GM20431 (cell line): ENCODE data around the gene LCAT.

Experiments
- in situ Hi-C: fragments of 300-500 bp; cut with MseI, MboI; formaldehyde crosslinking; loops from one replicate; pipeline ENCODE4 v1.15.0; 2020; ENCODE audit warnings: low sequenced_read_pairs; ENCODE audit not compliant: unreplicated experiment

The LCAT gene

GRCh38 chr16:67969254-67970039 is 25.5 kb upstream of the LCAT start:
- in situ Hi-C loops, result no loop called here

DNA sequence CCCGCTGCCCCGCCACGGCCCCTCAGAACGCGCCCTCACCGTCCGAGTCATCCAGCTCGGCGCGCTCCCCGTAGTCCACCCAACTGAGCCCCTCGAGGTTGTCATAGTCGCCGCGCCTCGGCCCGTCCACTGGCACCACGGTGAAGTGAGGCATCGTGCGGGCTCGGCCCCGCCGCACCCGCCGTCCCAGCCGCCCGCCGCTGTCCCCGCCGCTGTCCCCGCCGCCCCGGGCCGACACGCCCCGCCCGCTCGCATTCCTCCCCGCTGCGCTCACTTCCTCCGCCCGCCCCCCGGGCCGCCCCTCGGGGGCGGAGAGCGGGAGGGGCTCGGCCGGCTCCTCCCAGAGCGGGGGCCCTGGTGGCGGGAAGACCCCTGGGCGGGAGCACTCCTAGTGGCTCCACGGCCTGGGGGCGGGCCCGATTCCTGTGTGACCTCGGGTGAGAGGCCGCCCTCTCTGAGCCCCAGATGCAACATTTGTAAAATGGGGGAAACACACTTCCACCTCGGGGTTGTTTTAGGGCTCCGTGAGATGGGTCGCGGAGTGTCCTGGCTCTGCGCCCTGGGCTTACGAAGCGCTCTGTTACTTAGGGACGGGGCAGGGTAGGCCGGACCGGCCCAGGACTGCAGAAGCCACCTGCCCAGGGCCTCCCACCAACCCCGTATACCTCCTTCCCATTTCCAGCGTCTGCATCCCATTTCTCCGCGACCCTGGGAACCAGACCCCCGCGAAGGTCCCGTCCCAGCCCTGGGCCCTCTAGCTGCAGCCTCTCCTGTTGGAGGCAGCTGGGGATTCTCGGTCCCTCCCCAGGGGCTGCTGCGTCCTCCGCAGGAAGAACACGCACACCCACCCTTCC is 24.7 kb upstream of the LCAT start, which contains the start of gene SLC12A4:
SLC12A4 (minus strand) TSS at position 238 of the 854 bp plus-strand sequence; CDS start at position 154, 84 bp downstream.
- in situ Hi-C loops, result no loop called here

DNA sequence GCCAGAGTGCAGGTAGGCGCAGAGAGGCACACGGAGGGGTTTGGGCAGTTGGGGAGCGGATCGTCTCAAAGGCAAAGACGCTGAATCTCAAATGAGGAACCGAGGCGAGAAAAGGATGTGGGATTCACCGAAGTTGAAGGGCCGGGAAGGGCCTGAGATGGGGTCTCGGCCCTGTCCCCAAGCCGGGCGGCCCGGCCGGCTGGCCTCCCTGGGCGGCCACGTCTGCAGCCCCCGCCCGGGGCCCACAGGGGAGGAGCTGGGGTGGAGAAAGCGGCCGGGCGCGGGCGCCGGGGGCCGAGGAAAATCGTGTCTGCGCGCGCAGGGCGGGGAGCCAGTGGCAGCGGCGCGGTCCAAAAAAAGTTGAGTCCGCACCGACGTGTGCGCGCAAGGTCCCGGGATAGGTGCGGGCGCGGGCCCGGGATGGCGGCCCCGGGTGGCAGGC is 24.1 kb upstream of the LCAT start:
- in situ Hi-C loops, result no loop called here

DNA sequence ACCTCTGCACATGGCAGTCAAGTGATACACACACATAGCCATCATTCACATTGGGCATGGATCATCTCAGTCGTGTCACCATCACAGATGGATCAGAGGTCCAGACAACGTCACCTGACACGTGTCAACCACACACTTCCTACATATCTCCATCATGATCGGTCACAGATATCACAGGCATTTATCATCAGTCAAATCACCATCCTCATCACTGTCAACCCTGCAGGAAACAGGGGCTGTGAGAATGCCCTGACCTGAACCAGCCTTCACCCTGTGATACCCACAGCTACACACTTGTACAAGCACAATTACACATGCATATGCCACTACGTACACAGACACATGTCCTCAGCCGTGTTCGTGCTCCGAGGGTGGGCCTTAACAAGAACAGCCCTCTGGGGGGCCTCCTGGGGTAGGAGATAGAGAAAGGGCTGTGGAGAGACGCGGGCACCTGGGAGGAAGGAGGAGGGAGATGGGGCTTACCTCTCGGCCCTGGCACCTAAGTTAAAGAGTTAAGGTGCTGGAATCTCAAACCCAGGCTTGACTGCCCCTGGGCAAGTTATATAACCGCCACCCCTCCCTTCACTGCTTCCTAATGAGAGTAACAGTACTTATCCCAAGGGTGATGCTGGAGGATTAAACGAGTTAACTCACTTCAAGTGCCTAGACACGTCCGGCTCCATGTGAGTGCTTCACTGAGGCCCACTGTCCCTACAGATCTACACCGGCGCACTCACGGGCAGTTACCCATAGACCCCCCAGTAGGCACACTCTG is 23.4 kb upstream of the LCAT start:
- in situ Hi-C loops, result no loop called here

GRCh38 chr16:67966549-67967182 is 22.7 kb upstream of the LCAT start:
- in situ Hi-C loops, result no loop called here

DNA sequence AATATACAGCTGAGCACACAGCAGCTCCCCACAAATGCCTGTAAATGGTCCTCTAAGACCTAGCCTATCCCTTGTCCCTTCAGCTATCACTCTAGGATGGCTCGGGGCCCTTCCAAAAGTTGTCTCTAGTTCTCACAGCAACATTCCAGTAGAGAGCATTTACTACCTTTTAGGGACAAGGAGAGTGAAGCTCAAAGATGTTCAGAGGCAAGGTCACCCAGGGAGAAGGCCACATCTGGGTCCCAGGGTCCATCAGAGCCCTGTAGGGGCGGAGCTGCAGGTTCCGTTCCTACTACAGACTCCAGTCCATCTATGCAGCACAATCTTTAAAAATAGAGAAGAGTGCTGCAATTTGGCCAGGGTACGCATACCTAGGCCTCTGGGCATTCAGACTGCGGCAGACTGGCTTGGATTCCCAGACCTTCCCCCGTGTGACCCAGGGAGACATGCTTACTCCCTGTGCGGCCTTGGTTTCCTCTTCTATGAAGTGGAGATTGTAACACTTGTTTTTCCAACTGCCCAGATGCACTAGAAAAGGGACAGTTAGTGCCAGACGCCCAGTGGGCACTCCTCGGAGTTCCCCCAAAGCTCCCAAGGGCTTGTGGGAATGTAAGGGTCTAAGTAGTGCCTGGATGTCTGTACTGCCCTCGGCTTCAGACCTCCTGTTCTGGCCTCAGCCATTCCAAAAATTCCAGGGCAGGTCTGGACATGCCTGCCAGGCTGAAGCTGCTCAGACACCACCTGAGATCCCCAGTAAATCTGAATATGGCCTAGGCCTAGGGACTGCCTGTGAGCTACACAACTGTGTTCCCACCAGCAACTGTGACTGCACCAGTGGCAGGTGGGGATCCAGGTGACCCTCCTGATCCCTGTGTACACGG is 22.0 kb upstream of the LCAT start:
- in situ Hi-C loops, result no loop called here

GRCh38 chr16:67964477-67965131 is 20.7 kb upstream of the LCAT start:
- in situ Hi-C loops, result no loop called here

DNA sequence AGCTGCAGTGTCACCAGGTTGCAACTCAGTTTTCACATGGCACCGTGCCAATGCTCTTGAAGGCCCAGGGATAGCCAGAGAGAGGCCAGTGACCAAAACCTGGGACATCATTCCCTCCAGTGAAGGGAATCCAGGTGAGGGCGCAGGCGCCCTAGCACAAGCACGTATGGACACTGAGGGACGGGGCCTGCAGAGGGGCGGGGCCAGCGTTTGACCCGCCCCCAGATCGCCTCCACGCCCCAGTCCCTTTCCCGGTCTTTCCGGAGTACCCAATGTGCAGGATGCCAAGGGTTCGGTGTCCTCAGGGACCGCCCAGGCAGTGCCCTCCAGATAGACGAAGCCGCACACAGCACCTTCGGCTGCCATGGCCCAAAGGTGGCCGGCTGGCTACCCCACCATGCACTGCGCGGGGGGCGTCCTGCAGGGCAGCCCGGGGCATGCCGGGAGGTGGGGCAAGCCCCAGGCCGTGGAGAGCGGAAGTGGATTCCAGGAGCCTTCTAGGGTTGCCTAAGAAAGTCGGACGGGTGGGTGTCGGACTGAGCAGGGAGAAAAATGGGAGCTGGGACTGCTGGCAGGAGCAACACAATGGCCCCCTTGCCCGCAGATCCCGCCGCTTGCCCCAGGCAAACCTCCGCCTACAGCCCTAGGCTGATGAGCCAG is 19.9 kb upstream of the LCAT start:
- in situ Hi-C loops, result no loop called here

DNA sequence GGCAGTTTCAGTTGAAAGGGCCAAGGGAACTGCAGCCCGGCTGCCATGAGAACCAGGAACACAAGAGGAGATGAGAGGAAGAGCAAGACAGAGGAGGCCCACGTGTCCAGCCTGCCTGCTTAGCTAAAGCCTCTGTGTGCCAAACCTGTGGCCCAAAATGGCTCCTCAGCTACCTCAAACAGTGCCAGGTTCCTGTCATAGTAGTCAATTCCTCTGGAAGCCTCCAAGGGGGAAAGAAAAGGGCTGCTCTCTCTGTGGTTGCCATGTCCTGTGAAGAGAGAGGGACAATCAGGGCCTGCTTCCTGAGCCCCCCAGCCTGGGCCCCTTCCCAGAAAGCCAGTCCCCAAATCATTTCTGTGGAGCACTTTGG is 19.4 kb upstream of the LCAT start:
- in situ Hi-C loops, result no loop called here

GRCh38 chr16:67962135-67962534 is 18.2 kb upstream of the LCAT start:
- in situ Hi-C loops, result no loop called here

DNA sequence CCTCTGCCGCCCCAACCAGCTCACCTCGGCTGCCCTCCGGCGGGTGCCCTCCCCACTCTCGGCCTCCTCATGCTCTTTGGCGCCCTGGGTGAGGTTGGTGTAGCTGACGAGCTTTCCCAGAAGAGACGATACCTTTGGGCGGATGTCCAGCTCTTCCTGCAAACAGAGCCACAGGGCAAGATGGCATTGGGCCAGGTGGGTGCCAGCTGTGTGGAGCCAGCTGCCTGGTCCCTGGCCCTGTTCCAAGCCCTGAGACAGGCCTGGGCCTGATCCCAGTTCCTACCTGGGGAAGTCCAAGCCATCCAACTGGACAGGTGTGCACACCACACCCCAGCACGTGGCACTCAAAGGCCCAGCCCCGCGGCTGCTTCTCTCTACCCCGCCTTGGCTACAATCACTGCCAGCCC is 17.6 kb upstream of the LCAT start:
- in situ Hi-C loops, result no loop called here

GRCh38 chr16:67959536-67960329 is 15.8 kb upstream of the LCAT start:
- in situ Hi-C loops, result no loop called here

DNA sequence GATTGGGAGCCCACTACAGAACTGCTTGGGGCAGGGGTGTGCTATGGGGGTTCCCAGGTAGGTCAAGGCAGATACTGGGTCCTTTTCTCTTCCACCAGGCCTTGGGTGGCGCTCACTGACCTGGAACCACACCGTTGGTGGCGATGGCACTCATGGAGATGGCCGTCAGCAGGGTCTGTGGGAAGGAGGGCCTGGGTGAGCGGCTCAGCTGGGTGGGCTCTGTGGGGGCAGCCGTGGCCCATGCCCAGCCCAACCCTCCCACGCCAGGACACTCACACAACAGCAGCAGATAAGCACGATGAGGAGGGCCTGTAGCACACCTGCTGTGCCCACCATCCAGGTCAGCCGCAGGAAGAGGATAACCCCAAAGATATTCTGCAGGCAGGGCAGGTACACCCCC is 13.7 kb upstream of the LCAT start:
- in situ Hi-C loops, result no loop called here

- in situ Hi-C loops, result no loop called here
Observed at GRCh38 chr16:67954421-67955196, 10.7 kb upstream of the LCAT start.

GRCh38 chr16:67953641-67954375 is 9.9 kb upstream of the LCAT start:
- in situ Hi-C loops, result no loop called here

DNA sequence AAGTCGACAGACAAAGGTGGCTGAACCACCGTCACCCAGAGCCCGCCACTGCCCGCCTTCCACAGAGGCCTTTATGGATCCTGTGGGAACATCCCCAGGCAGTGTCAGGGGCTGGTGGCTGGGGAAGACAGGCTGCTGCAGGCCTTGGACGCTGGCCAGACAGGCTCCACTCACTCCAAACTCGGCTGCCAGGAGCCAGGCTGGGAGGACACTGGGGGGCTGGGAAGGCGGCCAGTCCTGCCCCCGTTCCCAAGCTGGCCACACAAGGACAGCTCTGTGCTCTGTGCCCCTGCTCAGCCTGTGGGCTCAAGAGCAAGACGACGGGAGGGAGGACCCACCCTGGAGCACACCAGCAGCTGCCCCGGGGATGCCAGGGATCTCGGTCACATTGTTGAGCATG is 7.6 kb upstream of the LCAT start:
- in situ Hi-C loops, result no loop called here
